ENCODE data around the gene TUBB3. TPM values are rescaled to one million over a fixed set of nuclear protein-coding genes. Genes with fewer than 3 reads are reported as not detected.
A peak's percentile ranks its signal among the peaks of the same experiment; 100 is the strongest.

The TUBB3 gene
- total and polyA plus RNA-seq, 10 donors: 0.41 to 4.3 (median 1.1) TPM; not detected in 2

- no peaks in the 10 kb centered on the region for H3K9me3 ChIP-seq
- H3K27me3 ChIP-seq (replicated peaks in 1 of 7): no peaks in the 10 kb centered on the region
- WGBS, 5 donors: 91 to 96% (median 92%) methylated on average over 21 to 31 of the region's 31 CpGs
These were observed 18.3 kb upstream of the TUBB3 start for GRCh38 chr16:89904606-89905510.

GRCh38 chr16:89905511-89906139, 17.5 kb upstream of the TUBB3 start:
- H3K36me3 ChIP-seq: peaks cover 4 to 89% (median 67%) of the 10 kb centered on the region in 6 donors
- peaks cover 0 to 11% (median 9%) of the 10 kb centered on the region in 6 donors for H3K4me1 ChIP-seq
- no peak overlapping the region for H3K27ac ChIP-seq
- no peaks in the 10 kb centered on the region for H3K9me3 ChIP-seq
- H3K4me3 ChIP-seq: no peak overlapping the region
- DNase-seq: no peak
- no peaks in the 10 kb centered on the region for H3K27me3 ChIP-seq (replicated peaks in 1 of 7)
- intact Hi-C loops (cut with DNase I; ENCODE audit: low total_unique reads): no loop called here
- TF ChIP-seq POLR2A (IDR thresholded peaks at IDR 0.05) (no peak), POLR2AphosphoS5 (IDR thresholded peaks at IDR 0.05) (peak in 1 of 3 donors; percentile 48), CTCF (IDR thresholded peaks at IDR 0.05 in 8 of 11, conservative IDR thresholded peaks at IDR 0.05 in 3 of 11) (no peak)
- 86 to 95% (median 93%) methylated on average over 9 to 23 of the region's 23 CpGs for WGBS, 5 donors

More at GRCh38 chr16:89904606-89905510, 18.3 kb upstream of the TUBB3 start:
- Histone ChIP-seq H3K27ac (no peak overlapping the region), H3K36me3 (peaks cover 5 to 89% (median 69%) of the 10 kb centered on the region in 6 donors), H3K4me1 (peaks cover 0 to 3% (median 2%) of the 10 kb centered on the region in 6 donors), H3K4me3 (no peak overlapping the region)
- DNase-seq: no peak
- intact Hi-C loops (cut with DNase I; ENCODE audit: low total_unique reads): no loop called here
- TF ChIP-seq CTCF (IDR thresholded peaks at IDR 0.05 in 8 of 11, conservative IDR thresholded peaks at IDR 0.05 in 3 of 11): no peak
- TF ChIP-seq POLR2AphosphoS5 (IDR thresholded peaks at IDR 0.05): peak in 1 of 3 donors; percentile 60

GRCh38 chr16:89906140-89907025, 16.8 kb upstream of the TUBB3 start:
- Histone ChIP-seq H3K36me3 (peaks cover 0 to 89% (median 68%) of the 10 kb centered on the region in 6 donors), H3K27me3 (replicated peaks in 1 of 7) (no peaks in the 10 kb centered on the region), H3K27ac (no peak overlapping the region), H3K4me1 (peaks cover 0 to 11% (median 9%) of the 10 kb centered on the region in 6 donors), H3K4me3 (no peak overlapping the region), H3K9me3 (no peaks in the 10 kb centered on the region)
- intact Hi-C loops (cut with DNase I; ENCODE audit: low total_unique reads): no loop called here
- WGBS, 5 donors: 93 to 98% (median 96%) methylated on average over 35 to 40 of the region's 40 CpGs
- TF ChIP-seq POLR2AphosphoS5 (IDR thresholded peaks at IDR 0.05): peak in 2 of 3 donors; percentile 40 to 55
- no peak for TF ChIP-seq CTCF (IDR thresholded peaks at IDR 0.05 in 8 of 11, conservative IDR thresholded peaks at IDR 0.05 in 3 of 11)
- no peak for TF ChIP-seq POLR2A (IDR thresholded peaks at IDR 0.05)
- no peak for DNase-seq
